MM.1S (cell line): ENCODE results near the gene CREB3L2.

Experiments
- DNase-seq: peaks from one replicate; pipeline ENCODE4 v3.0.0-alpha.2; 2015
- H2AFZ ChIP-seq: fragments of 300-600 bp; sonication (generic); 2 replicates; pipeline ENCODE4 v1.6.0; 2016; ENCODE audit warnings: antibody characterized with exemption, low read length
- H3F3A ChIP-seq: fragments of 300-600 bp; sonication (generic); 2 replicates; pipeline ENCODE4 v1.6.1; 2016; ENCODE audit warnings: mild to moderate bottlenecking, antibody characterized with exemption, low read length, moderate library complexity, mixed read lengths; ENCODE audit not compliant: insufficient read depth
- H3K27ac ChIP-seq: fragments of 300-600 bp; sonication (generic); 2 replicates; pipeline ENCODE4 v1.5.1; 2016; ENCODE audit warnings: mild to moderate bottlenecking, low read length
- H3K27me3 ChIP-seq: fragments of 300-600 bp; sonication (generic); replicated peaks from 2 replicates; pipeline ENCODE4 v1.6.0; 2016; ENCODE audit warnings: low read length; ENCODE audit not compliant: insufficient read depth
- H3K36me3 ChIP-seq: fragments of 300-600 bp; sonication (generic); replicated peaks from 2 replicates; pipeline ENCODE4 v1.6.1; 2016; ENCODE audit warnings: mild to moderate bottlenecking, low read length, mixed read lengths; ENCODE audit not compliant: insufficient read depth
- H3K4me1 ChIP-seq: fragments of 300-600 bp; sonication (generic); 2 replicates; pipeline ENCODE4 v1.6.1; 2016; ENCODE audit warnings: low read length, mixed read lengths
- H3K4me2 ChIP-seq: fragments of 300-600 bp; sonication (generic); 2 replicates; pipeline ENCODE4 v1.6.0; 2016; ENCODE audit warnings: low read depth, low read length
- H3K4me3 ChIP-seq: fragments of 300-600 bp; sonication (generic); 2 replicates; pipeline ENCODE4 v1.5.1; 2016; ENCODE audit warnings: low read length, mixed read lengths
- H3K79me2 ChIP-seq: fragments of 300-600 bp; sonication (generic); 2 replicates; pipeline ENCODE4 v1.6.1; 2016; ENCODE audit warnings: mixed run types, low read length, mixed read lengths
- H3K9ac ChIP-seq: fragments of 300-600 bp; sonication (generic); 2 replicates; pipeline ENCODE4 v1.6.1; 2016; ENCODE audit warnings: low read length, mixed read lengths
- H3K9me2 ChIP-seq: fragments of 300-600 bp; sonication (generic); replicated peaks from 2 replicates; pipeline ENCODE4 v1.6.1; 2016; ENCODE audit warnings: mild to moderate bottlenecking, low read length, mixed read lengths; ENCODE audit not compliant: insufficient read depth
- H3K9me3 ChIP-seq: fragments of 300-600 bp; sonication (generic); replicated peaks from 2 replicates; pipeline ENCODE4 v1.6.1; 2016; ENCODE audit warnings: mild to moderate bottlenecking, low read length, mixed read lengths; ENCODE audit not compliant: insufficient read depth
- H4K20me1 ChIP-seq: fragments of 300-600 bp; sonication (generic); 2 replicates; pipeline ENCODE4 v1.6.1; 2016; ENCODE audit warnings: mild to moderate bottlenecking, low read length, moderate library complexity, mixed read lengths; ENCODE audit not compliant: insufficient read depth
- CTCF ChIP-seq: fragments of 300-600 bp; sonication (generic); IDR thresholded peaks from 2 replicates; pipeline ENCODE4 v1.5.1; 2016; ENCODE audit warnings: antibody characterized with exemption, low read length, mixed read lengths
- EZH2 ChIP-seq: fragments of 300-600 bp; sonication (generic); optimal IDR thresholded peaks from 2 replicates; pipeline ENCODE3; 2017; ENCODE audit warnings: low read depth, mild to moderate bottlenecking, antibody characterized with exemption, low read length, mixed read lengths
- EZH2phosphoT487 ChIP-seq: fragments of 300-600 bp; sonication (generic); IDR thresholded peaks from 2 replicates; pipeline ENCODE4 v1.6.1; 2018; ENCODE audit warnings: antibody characterized with exemption, low read length

The CREB3L2 gene

GRCh38 chr7:137903382-137904169, 98.3 kb downstream of the CREB3L2 start:
- no peak overlapping the region for H3K27ac ChIP-seq
- no peaks in the 10 kb centered on the region for H3K9me2 ChIP-seq
- peak; percentile 81 for DNase-seq
- H3K9ac ChIP-seq: no peak overlapping the region
- H3K79me2 ChIP-seq: no peaks in the 10 kb centered on the region
- no peak overlapping the region for H2AFZ ChIP-seq
- TF ChIP-seq EZH2phosphoT487 (no peak), CTCF (peak; percentile 92), EZH2 (no peak)
- H3K4me3 ChIP-seq: no peak overlapping the region
- H3K27me3 ChIP-seq: no peaks in the 10 kb centered on the region
- H4K20me1 ChIP-seq: no peaks in the 10 kb centered on the region
- no peaks in the 10 kb centered on the region for H3K9me3 ChIP-seq
- peak overlapping the region; percentile 8; the same call in 1 of the 2 replicates for H3K4me2 ChIP-seq
- peaks cover 18% of the 10 kb centered on the region for H3K4me1 ChIP-seq
- H3F3A ChIP-seq: peaks cover 23% of the 10 kb centered on the region
- peaks cover 12% of the 10 kb centered on the region; the same call in 1 of the 2 replicates for H3K36me3 ChIP-seq

DNA sequence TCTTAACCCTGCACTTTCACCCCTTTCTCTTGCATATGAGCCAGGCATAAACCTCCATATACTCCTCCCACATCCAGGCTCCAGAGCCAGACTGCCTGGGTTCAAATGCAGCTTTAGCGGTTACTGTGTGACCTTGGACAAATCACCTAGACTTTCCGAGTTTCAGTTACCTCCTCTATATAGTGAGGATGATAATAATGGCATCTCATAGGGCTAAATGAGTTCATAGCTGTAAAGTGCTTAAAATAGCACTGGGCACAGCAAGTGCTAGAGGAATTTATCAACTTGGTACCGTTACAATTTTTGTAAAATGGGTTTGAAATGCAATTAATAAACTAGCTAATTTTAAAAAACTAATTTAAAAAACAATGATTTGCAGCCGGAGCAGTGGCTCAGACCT, 101.7 kb downstream of the CREB3L2 start:
- no peaks in the 10 kb centered on the region for H4K20me1 ChIP-seq
- peaks cover 14% of the 10 kb centered on the region; the same call in 1 of the 2 replicates for H3K36me3 ChIP-seq
- H3K79me2 ChIP-seq: no peaks in the 10 kb centered on the region
- DNase-seq: no peak
- H2AFZ ChIP-seq: no peak overlapping the region
- no peak overlapping the region for H3K9ac ChIP-seq
- H3K9me3 ChIP-seq: no peaks in the 10 kb centered on the region
- H3K27ac ChIP-seq: peak overlapping the region; percentile 65; the same call in 1 of the 2 replicates
- H3K4me2 ChIP-seq: peak overlapping the region; percentile 58; the same call in 1 of the 2 replicates
- TF ChIP-seq EZH2 (no peak), EZH2phosphoT487 (no peak), CTCF (no peak)
- H3K27me3 ChIP-seq: no peaks in the 10 kb centered on the region
- H3K4me3 ChIP-seq: no peak overlapping the region
- no peaks in the 10 kb centered on the region for H3K9me2 ChIP-seq
- H3F3A ChIP-seq: peaks cover 23% of the 10 kb centered on the region
- peaks cover 18% of the 10 kb centered on the region for H3K4me1 ChIP-seq

GRCh38 chr7:137898839-137899721, 102.8 kb downstream of the CREB3L2 start:
- Histone ChIP-seq H3F3A (peaks cover 22% of the 10 kb centered on the region), H3K27ac (peak overlapping the region; percentile 65; the same call in 1 of the 2 replicates), H3K9me3 (no peaks in the 10 kb centered on the region), H4K20me1 (no peaks in the 10 kb centered on the region), H3K4me1 (peaks cover 18% of the 10 kb centered on the region), H3K9ac (peak overlapping the region; percentile 48), H3K4me2 (peak overlapping the region; percentile 58), H3K9me2 (no peaks in the 10 kb centered on the region), H3K36me3 (peaks cover 14% of the 10 kb centered on the region; the same call in 1 of the 2 replicates), H3K4me3 (peak overlapping the region; percentile 39), H3K79me2 (no peaks in the 10 kb centered on the region), H3K27me3 (no peaks in the 10 kb centered on the region), H2AFZ (peak overlapping the region; percentile 59)
- peak; percentile 85 for DNase-seq
- TF ChIP-seq CTCF (peak; percentile 95), EZH2 (no peak), EZH2phosphoT487 (no peak)
